HG02938 (cell line): ENCODE data around the gene UTS2R.
"Not testable (repeated sequence)": the region's sequence is repeated elsewhere in the genome, so short reads cannot be mapped to it uniquely, and the experiment has no call there.

Source experiments
- ATAC-seq: cut with Tn5 transposase; IDR thresholded peaks from one replicate; pipeline ENCODE4 v1.9.1; 2021; ENCODE audit warnings: mild to moderate bottlenecking, moderate library complexity; ENCODE audit not compliant: unreplicated experiment

Gene UTS2R

DNA sequence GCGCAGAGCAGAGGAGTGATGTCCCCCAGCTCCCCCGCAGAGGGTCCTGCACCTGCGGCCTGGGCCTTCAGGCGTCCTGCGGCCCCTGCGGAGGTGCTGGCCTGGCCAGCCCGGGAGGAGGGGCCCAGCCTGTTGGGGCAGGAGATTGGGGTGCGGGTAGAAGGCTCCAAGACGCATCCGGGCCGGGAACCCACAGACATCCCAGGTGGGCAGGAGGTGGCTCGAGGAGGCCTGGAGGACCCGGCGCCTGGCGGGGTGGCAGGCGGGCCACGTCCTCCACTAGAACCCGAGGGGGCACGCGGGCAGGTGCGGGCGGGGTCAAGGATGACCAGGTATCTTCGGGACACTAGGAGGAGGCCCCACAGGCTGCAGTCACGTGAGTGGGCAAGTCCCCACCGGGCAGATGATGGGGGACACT, 37.4 kb upstream of the UTS2R start:
- ATAC-seq: no peak

DNA sequence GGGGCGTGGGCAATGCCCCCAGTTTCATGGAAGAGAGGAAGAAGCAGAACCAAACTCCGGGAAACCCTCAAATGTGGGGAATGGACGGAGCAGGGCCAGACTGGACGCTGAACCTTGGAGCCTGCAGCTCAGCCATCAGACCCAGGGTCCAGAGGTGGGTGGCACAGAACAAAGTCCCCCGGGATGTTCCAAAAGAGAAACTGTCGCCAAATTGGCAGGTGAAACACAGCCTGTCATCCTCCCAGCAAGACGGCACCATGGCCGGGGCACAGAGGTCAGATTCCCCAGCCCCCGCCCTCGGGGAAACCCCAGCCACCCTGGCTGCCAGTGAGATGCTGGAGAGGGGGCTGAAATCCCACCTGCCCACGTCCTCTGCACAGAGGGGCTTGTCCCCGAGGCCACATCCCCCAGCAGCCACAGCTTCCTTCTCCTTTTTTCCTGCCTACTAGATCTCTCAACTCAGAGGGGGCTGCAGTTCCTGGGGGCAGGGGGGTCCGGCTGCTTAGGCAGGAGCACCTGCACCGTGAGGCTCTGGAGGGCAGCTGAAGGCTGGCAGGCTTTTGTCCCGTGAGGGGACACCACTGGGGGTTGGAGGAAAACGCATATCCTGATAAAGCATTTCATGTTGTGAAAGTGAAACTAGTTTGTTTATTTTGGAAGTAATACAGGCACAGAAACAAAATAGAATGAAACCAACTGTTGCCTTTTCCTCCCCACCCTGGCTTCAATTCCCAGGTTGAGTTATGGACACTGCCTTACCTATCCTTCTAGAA, 36.8 kb upstream of the UTS2R start:
- no peak for ATAC-seq

DNA sequence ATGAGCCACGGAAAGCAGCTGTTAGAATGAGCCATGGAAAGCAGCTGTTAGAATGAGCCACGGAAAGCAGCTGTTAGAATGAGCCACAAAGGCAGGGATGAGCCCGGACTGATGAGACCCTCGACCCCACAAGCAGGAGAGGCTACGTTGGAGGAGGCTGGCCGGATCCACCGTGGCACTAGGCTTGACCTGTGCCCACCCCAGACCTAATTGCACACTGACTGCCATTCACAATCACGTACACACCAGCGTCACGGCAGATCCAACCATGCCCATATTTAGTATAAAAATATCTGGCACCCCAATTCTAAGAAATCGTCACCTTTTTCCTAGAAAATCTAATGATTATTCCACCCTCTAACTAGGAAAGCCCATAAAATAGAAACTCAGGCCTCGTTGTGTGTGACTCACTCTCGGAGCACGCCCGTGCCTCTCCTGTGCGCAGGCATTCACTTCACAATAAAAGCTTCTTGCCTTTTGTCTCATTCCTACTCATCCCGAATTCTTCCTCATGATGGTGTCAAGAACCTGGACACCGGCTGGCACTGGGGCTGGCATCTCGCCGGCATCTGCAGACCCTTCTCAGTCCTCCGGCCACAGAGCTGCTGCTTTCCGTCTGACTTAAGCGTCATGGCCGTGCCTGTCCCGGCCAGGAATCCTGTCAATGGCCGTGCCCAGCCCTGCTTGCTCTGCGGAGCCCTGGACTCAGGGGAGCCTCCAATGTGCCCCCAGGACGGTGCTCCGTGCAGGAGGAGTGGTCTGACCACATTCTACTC, 32.5 kb upstream of the UTS2R start:
- ATAC-seq: no peak

DNA sequence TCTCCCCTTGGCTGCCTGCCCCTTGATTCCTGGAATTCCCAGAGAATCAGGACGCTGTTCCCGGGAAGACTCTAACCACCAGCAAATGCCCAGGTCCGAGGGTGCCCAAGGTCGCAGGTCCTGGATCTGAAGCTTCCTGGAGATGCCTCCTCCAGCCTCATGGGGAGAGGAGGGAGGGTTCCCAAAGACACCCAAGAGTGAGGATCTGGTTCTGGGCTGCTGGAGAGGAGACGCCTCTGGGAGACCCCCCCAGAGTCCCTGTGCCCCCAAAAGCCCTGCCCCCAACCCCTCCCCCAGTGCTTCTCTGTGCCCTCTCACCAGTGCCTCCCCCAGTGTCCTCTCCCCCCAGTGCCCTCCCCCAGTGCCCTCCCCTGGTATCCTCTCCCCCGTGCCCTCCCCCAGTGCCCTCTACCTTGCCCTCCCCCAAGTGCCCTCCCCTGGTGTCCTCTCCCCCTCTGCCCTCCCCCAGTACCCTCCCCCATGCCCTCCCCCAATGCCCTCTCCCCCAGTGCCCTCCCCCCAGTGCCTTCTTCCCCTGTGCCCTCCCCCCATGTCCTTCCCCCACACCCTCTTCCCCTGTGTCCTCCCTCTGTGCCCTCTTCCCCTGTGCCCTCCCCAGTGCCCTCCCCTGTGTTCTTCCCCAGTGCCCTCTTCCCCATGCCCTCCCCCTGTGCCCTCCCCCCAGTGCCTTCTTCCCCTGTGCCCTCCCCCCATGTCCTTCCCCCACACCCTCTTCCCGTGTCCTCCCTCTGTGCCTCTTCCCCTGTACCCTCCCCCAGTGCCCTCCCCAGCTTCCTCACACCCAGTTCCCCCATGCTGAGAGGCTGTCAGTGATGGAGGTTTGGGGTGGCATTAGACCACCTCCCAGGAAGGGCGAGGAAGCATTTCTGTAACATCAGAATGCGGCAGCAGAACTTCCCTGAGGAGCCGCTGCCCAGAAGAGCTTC, 31.7 kb upstream of the UTS2R start:
- no peak for ATAC-seq

DNA sequence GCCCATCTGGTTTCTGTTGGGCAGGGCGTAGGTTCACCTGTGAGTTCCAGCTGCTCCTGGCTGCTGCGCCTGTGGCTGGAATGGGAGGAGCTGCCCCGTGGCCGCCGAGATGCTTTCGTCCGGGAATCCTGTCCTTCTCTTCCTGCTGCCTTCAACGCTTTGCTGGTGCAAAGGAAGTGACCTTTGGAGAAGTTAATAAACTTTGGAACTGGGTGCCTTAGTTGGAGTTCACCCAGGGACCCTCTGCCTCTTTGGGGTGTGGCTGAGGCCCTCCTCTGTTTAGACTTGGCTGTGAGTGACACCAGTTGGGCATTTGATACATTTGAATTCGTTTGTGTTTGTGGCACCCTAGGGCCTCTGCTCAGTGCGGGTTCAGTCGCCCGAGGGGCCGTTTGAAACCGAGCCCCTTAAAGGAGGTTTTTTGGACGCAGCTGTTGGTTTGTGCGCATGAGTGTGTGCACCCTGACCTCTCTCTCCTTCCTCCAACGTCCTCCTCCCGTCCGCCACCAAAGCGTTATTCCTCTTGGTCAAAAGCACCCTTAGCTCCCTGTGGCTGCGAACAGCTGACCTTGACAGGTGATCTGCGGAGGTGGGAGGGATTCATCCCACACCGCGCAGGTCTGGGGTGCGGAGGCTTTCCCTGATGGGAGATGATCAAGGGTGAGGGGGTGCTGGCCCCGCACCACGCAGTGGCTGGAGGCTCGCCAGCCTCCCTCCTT, 29.0 kb upstream of the UTS2R start:
- no peak for ATAC-seq

DNA sequence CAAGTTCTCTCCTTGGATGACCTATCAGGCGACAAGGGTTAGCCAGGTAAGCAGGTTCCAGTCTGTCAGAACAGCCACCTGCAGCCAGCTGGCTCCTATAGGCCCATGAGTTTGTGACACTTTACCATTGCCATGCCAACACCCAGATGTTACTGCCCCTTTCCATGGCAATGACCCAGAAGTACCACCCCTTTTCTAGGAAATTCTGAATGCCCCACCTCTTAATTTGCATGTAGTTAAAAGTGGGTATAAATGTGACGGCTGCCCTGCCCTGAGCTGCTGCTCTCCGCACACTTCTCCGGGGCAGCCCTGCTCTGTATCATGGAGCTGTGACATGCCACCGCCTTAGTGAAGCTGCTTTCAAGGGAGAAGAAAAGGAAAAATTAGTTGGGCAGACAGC, 28.0 kb upstream of the UTS2R start:
- no peak for ATAC-seq

DNA sequence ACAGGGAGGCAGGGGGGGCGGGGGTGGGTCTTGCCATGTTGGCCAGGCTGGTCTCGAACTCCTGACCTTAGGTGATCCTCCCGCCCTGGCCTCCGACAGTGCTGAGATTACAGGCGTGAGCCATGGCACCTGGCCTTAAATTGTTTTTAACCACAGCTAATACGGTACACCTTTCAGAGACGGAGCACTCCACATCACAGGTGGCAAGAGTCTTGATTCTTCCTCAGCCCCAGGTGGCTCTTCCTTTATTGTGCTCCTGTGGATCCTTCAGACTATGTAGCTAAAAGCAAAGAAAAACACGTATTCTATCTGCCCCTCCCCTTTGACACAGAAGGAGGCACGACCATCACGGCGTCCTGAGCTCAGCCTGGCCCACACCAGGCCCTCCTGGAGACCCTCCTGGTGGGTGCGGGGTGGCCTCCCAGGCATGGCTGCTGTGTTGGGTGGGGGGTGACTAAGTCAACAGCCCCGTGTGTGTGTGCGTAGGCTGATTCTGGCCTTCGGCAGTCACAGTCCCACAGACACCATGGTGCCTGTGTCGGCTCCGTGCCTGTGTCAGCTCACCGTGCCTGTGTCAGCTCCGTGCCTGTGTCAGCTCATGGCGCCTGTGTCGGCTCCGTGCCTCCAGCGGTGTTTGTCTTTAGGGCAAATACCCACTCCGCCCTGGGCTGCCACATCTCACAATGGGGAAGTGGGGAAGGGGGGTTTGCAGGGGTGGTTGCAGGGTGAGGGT, 27.2 kb upstream of the UTS2R start:
- ATAC-seq: no peak

DNA sequence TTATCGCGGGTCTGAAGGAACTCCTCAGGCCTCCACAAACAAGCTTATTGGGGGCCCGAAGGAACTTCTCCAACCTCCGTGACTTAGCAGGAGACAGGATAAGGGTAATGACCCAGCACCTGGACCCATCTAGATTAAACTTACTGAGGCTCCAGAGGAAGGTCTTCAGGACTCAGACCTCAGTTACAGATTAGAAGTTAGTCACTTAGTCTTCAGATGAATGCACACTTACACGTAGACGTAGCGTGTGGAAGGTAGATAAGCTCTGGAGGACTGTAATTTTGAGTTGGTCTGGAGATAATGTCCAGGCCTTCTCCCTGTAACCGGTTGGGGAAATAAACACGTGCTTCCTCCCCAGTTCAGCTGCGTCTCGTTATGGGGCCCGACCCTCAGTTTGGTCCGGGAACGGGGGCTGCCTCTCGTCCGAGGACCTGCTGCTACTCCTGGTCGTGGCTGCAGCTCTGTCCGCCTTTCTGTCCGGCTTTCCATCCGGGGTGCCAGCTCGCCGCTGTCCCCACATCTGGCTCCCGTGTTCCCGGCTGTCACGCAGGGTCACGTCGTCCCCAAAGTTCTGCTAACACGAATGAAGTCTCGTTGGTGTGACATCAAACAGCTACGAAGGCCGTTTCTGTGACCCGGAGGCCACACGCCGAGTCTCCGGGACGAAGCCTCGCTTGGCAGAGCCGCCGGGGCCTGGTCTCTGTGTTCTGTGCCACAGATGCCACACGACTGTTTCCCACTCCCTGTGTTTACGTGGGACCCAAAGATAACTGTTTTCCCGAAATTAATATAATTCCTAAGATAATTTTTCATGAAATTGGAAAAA, 26.2 kb upstream of the UTS2R start:
- ATAC-seq: no peak

DNA sequence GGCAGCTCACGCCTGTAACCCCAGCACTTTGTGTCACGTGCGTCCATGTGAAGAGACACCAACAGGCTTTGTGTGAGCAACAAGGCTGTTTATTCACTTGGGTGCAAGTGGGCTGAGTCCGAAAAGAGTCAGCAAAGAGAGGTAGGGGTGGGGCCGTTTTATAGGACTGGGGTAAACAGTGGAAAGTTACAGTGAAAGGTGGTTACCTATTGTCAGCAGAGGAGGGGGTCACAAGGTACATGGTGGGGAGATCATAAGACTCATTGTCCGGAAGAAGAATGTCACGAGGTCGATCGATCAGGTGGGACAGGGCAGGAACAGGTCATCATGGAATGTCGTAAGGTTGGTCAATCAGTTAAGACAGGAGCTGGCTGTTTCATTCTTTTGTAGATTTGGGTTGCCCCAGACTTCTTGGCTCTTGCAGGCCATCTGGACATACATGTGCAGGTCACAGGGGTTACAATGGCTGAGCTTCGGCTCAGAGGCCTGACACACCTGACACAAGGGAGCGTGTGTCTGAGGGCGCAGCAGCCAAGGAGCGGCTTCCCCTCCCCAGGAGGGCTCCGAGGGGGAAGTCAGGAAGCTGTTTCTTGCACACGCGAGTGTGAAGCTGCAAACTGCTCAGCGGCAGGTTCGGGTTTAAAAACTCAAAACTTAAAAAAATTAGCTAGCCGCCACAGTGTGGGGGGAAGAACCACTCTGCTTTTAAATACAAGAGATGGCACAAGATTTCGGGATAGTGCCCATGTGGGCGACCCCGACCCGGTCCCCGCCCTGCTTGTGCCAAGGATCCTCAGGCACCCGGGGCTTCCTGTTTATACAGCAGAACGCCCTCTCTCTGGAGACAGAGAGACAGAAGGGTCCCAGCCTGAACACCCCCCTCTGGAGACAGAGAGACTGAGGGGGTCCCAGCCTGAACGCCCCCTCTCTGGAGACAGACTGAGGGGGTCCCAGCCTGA, 24.9 kb upstream of the UTS2R start:
- no peak for ATAC-seq

DNA sequence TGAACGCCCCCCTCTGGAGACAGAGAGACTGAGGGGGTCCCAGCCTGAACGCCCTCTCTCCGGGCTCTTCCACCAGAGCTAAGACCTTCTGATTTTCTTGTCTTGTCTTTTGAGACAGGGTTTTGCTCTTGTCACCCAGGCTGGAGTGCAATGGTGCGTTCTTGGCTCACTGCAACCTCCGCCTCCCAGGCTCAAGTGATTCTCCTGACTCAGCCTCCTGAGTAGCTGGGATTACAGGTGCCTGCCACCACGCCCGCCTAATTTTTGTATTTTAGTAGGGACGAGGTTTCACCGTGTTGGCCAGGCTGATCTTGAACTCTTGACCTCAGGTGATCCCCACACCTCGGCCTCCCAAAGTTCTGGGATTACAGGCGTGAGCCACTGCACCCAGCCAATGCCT, 23.6 kb upstream of the UTS2R start:
- not testable (repeated sequence) for ATAC-seq

DNA sequence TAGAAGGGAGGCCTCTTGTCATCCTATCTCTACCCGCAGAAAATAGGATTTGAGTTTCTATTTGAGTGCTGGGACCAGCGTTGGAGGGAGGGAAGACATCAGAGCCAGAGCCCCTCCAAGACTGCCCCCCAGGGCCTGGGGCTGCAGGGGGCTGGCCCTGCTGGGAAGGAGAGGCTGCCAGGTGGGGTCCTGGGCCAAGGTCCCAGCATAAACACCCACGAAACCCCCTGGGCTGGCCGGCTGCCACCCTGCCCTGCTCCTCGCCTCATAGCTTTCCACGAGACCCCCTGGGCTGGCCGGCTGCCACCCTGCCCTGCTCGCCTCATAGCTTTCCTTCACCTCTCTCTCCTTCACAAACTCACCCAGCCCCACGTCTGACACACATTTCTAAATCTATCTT, 23.1 kb upstream of the UTS2R start:
- ATAC-seq: no peak

DNA sequence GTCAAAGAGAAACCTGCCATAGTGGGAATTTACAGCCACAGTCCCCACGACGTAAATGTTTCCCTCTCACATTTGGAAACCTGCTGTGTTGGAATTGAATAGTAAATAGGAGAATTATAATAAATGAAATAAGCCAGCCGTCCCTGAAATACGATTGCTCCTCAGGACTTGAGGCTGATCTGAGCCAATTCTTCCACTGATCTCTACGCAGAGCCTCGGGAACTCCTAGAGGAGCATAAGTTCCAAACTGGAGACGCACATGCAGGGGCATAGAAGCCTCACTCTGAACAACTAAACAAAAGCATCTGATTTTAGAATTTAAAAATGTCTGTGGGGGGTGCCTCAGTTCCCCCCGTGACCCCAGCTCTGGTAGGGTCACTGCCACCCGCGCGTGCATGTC, 22.7 kb upstream of the UTS2R start:
- ATAC-seq: no peak

DNA sequence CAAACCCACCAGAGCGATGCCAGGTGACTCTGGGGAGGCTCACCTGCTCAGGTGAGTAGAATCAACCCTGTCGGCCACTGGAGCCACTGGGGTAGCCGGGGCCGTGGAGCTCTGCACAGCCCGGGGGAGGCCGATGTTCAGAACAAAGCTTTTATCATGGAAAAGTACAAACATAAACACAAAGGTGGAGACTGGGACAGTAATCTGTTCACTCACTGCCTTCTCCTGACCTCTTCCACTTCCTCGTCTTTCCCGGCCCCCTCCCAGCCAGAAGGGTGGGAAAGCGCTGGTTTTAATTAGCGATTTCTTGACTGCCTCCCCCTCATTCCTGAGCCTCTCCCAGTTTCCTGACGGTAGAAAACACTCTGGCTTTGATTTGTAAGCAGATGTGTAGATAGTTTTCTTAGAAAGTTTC, 22.3 kb upstream of the UTS2R start:
- ATAC-seq: no peak

DNA sequence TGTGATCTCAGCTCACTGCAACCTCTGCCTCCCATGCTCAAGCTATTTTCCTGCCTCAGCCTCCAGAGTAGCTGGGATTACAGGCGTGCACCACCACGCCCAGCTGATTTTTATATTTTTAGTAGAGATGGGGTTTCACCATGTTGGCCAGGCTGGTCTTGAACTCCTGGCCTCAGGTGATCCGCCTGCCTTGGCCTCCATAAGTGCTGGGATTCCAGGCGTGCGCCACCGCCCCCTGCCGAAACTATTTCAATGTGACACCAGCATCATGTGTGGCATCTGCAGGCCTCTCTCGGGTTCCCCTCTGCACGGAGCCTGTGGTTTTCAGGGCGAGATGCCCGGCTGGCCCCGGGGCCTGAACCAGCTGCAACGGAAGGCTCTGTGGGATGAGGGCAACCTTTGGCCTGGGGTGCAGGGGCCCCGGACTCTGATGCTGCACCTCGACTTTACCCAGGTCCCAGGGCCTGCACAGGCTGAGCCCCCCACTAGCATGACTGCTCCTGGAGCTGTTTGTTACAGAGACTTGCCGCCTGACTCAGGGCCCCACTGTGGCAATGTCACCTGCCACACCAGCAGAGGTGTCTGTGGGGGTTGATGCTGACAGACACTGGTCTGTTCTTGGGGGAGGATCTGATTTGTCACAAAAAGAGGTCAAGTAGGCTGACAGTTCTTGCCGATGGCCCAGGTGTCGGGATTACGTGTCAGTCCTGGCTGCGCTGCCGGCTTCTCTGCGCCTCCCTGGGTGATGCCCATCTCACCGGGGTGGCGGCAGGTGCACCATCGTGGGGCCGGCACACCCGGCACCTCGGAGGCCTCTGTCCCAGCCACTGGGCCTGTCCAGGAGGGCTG, 21.2 kb upstream of the UTS2R start:
- ATAC-seq: no peak

DNA sequence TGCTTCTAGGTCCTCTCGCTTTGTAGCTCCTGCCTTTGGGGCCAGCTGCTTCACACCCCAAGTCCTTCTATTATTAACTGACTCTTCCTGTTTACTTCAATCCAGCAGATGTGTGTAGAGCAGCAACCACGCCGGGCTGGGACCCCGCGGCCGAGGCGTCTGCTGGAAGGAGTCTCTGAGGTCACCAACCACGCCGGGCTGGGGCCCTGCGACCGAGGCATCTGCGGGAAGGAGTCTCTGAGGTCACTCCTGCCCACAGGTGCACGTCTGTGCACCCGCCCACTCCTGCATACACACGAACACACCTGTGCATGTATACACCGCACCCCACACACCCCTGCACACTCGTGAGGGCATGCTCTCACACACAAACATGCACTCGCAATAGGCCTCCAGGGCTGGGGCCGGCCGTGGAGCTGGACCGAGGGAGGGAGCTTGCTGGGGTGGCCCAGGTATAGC, 20.3 kb upstream of the UTS2R start:
- no peak for ATAC-seq

DNA sequence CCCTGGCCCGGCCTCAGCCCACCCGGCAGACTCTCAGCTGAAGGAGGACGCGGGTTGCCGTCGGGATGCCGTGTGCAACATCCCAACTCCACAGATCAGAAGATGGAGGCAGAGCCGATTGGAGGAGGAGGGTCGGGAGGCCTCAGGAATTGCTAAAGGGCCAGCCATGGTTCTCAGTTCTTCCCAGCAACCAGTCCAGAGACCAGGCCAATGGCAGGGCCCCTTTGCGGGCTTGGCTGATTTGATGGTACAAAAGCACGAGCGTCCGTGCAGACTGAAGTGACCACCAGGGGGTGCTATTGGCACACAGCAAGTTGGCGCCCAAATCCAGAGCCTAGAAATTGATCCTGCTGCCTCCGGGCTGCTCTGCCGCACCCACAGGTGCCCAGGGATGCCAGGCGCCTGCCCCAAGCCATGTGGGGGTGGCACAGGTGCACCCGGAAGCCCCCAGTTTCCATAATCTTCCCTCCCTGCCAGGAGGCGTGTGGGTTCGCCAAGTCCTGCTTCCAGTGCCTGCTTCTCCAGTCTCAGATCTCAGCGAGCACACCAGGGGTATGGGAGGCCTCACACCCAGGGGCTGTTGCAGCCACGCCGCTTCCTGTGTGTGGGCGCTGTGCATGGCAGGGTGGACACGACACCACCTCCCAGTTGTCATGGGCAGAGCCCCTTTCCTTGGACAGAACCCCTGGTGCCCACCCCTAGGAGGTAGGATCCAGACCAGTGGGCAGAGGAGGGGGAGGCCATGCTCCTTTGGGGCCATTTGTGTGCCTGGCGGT, 19.7 kb upstream of the UTS2R start:
- ATAC-seq: no peak
